Activated T-helper 9 cell treated with anti-CD3 and anti-CD28 coated beads, Interleukin-2, amount 50 U/mL, for 16 hours (primary cell): ENCODE results near the gene ISLR.
"Not testable (repeated sequence)": the region's sequence is repeated elsewhere in the genome, so short reads cannot be mapped to it uniquely, and the experiment has no call there.

ENCODE experiments used
- DNase-seq: peaks from one replicate; pipeline ENCODE4 v3.0.0-alpha.2; 2020; ENCODE audit warnings: low read depth

The ISLR gene

GRCh38 chr15:74137537-74137894 is 36.0 kb upstream of the ISLR start:
- no peak for DNase-seq

GRCh38 chr15:74138642-74139041 is 34.9 kb upstream of the ISLR start:
- DNase-seq, result no peak

- no peak for DNase-seq
Measured at GRCh38 chr15:74141591-74141990, 31.9 kb upstream of the ISLR start.

GRCh38 chr15:74144153-74144775 is 29.2 kb upstream of the ISLR start:
- no peak for DNase-seq

- no peak for DNase-seq
Measured at GRCh38 chr15:74146277-74146800, 27.2 kb upstream of the ISLR start.

- DNase-seq, result no peak
Measured at GRCh38 chr15:74147051-74147450, 26.5 kb upstream of the ISLR start.

- no peak for DNase-seq
Measured at GRCh38 chr15:74155766-74156417, 17.6 kb upstream of the ISLR start.

- DNase-seq, result no peak
Measured at GRCh38 chr15:74156678-74157411, 16.7 kb upstream of the ISLR start.

- DNase-seq, result no peak
Measured at GRCh38 chr15:74157868-74158827, 15.4 kb upstream of the ISLR start.

- no peak for DNase-seq
Measured at GRCh38 chr15:74158855-74159650, 14.5 kb upstream of the ISLR start.

GRCh38 chr15:74159773-74160172 is 13.7 kb upstream of the ISLR start:
- no peak for DNase-seq

- DNase-seq, result not testable (repeated sequence)
Measured at GRCh38 chr15:74160390-74160789, 13.1 kb upstream of the ISLR start.

- not testable (repeated sequence) for DNase-seq
Measured at GRCh38 chr15:74162195-74162536, 11.3 kb upstream of the ISLR start.

- DNase-seq, result no peak
Measured at GRCh38 chr15:74165461-74165860, 8.0 kb upstream of the ISLR start.

- DNase-seq, result no peak
Measured at GRCh38 chr15:74167891-74168331, 5.6 kb upstream of the ISLR start.

GRCh38 chr15:74168711-74169126 is 4.8 kb upstream of the ISLR start:
- DNase-seq, result no peak

GRCh38 chr15:74170071-74170844 is 3.3 kb upstream of the ISLR start:
- DNase-seq, result no peak

GRCh38 chr15:74170875-74171578 is 2.5 kb upstream of the ISLR start:
- no peak for DNase-seq

GRCh38 chr15:74171965-74172541 is 1.5 kb upstream of the ISLR start:
- no peak for DNase-seq
